Neural cell (in vitro differentiated cells): ENCODE measurements around the gene GSTP1. TPM values are rescaled to one million over a fixed set of nuclear protein-coding genes. Genes with fewer than 3 reads are reported as not detected.

Experiments
- H2AFZ ChIP-seq: fragments of 200-600, 300-800 bp; sonication (generic), shearing (Covaris generic); 2 replicates; pipeline ENCODE4 v1.6.0; 2014; ENCODE audit warnings: low read depth, mild to moderate bottlenecking, antibody characterized with exemption, low read length, moderate library complexity
- H3F3A ChIP-seq: fragments of 200-600 bp; shearing (Covaris generic); 2 replicates; pipeline ENCODE4 v1.6.1; 2016; ENCODE audit warnings: mild to moderate bottlenecking, moderate library complexity, mixed read lengths, antibody characterized with exemption, low read length; ENCODE audit not compliant: insufficient read depth, poor library complexity, severe bottlenecking
- H3K27ac ChIP-seq: fragments of 200-600, 300-800 bp; sonication (generic), shearing (Covaris generic); 2 replicates; pipeline ENCODE4 v1.5.1; 2014; ENCODE audit warnings: mild to moderate bottlenecking, low read length, moderate library complexity
- H3K27me3 ChIP-seq: fragments of 300-800, 200-600 bp; sonication (generic), shearing (Covaris generic); 2 replicates; pipeline ENCODE4 v1.6.0; 2014; ENCODE audit warnings: mild to moderate bottlenecking, low read depth, low read length, moderate library complexity; ENCODE audit not compliant: insufficient read depth
- H3K36me3 ChIP-seq: fragments of 300-800, 200-600 bp; sonication (generic), shearing (Covaris generic); 2 replicates; pipeline ENCODE4 v1.5.1; 2014; ENCODE audit warnings: mild to moderate bottlenecking, antibody characterized with exemption, low read length, moderate library complexity; ENCODE audit not compliant: insufficient read depth
- H3K4me2 ChIP-seq: fragments of 300-800, 200-600 bp; sonication (generic), shearing (Covaris generic); 2 replicates; pipeline ENCODE4 v1.6.0; 2014; ENCODE audit warnings: mild to moderate bottlenecking, low read length
- H3K4me3 ChIP-seq: fragments of 300-800, 200-600 bp; sonication (generic), shearing (Covaris generic); 2 replicates; pipeline ENCODE4 v1.5.1; 2014; ENCODE audit warnings: mild to moderate bottlenecking, low read length, moderate library complexity
- H3K79me2 ChIP-seq: fragments of 200-600 bp; shearing (Covaris generic); replicated peaks from 2 replicates; pipeline ENCODE4 v1.6.0; 2014; ENCODE audit warnings: mild to moderate bottlenecking, low read length, moderate library complexity; ENCODE audit not compliant: insufficient read depth
- H3K9ac ChIP-seq: fragments of 300-800, 200-600 bp; sonication (generic), shearing (Covaris generic); 2 replicates; pipeline ENCODE4 v1.6.1; 2016; ENCODE audit warnings: mild to moderate bottlenecking, low read length, mixed read lengths
- H3K9me2 ChIP-seq: fragments of 200-600 bp; shearing (Covaris generic); 2 replicates; pipeline ENCODE4 v1.6.1; 2016; ENCODE audit warnings: mild to moderate bottlenecking, low read length, mixed read lengths; ENCODE audit not compliant: insufficient read depth
- H3K9me3 ChIP-seq: fragments of 200-600, 300-800 bp; sonication (generic), shearing (Covaris generic); 2 replicates; pipeline ENCODE4 v1.6.1; 2016; ENCODE audit warnings: mild to moderate bottlenecking, mixed run types, low read length, moderate library complexity, mixed read lengths
- H4K20me1 ChIP-seq: fragments of 200-600 bp; shearing (Covaris generic); 2 replicates; pipeline ENCODE4 v1.6.1; 2016; ENCODE audit warnings: mild to moderate bottlenecking, mixed run types; ENCODE audit not compliant: insufficient read depth
- EP300 ChIP-seq: fragments of 450-650 bp; conservative IDR thresholded peaks from 2 replicates; pipeline ENCODE4 v1.6.1; 2014; ENCODE audit warnings: antibody characterized with exemption, mild to moderate bottlenecking, moderate library complexity; ENCODE audit not compliant: poor library complexity, severe bottlenecking
- EZH2 ChIP-seq: fragments of 200-600, 300-800 bp; shearing (Covaris generic), sonication (generic); IDR thresholded peaks from 2 replicates; pipeline ENCODE4 v1.6.1; 2014; ENCODE audit warnings: antibody characterized with exemption, low read length, borderline replicate concordance, mild to moderate bottlenecking; ENCODE audit not compliant: insufficient read depth, poor library complexity, severe bottlenecking
- MXI1 ChIP-seq: fragments of 450-650 bp; conservative IDR thresholded peaks from 2 replicates; pipeline ENCODE4 v1.6.1; 2014; ENCODE audit warnings: antibody characterized with exemption, mild to moderate bottlenecking; ENCODE audit not compliant: poor library complexity, severe bottlenecking
- POLR2AphosphoS5 ChIP-seq: IDR thresholded peaks from 2 replicates; pipeline ENCODE4 v1.6.1; 2012
- RAD21 ChIP-seq: fragments of 450-650 bp; conservative IDR thresholded peaks from 2 replicates; pipeline ENCODE4 v1.6.1; 2014; ENCODE audit warnings: antibody characterized with exemption, mild to moderate bottlenecking, moderate library complexity
- SMC3 ChIP-seq: fragments of 450-650 bp; conservative IDR thresholded peaks from 2 replicates; pipeline ENCODE4 v1.6.1; 2014; ENCODE audit warnings: antibody characterized with exemption, mild to moderate bottlenecking, moderate library complexity; ENCODE audit not compliant: poor library complexity
- TAF1 ChIP-seq: IDR thresholded peaks from 2 replicates; pipeline ENCODE4 v1.6.1; 2012; ENCODE audit warnings: low read depth
- polyA plus RNA-seq: library from polyadenylated mRNA; depleted of rRNA; stranded (reverse); fragments of >200 nt; gene quantifications from 2 replicates; pipeline ENCODE4 v1.2.3, GENCODE V29; 2014
- TF ChIP-seq, protein P1 (sequence below): fragments of 450-650 bp; IDR thresholded peaks from 2 replicates; pipeline ENCODE4 v1.5.1; 2014; ENCODE audit warnings: antibody characterized with exemption, mild to moderate bottlenecking, moderate library complexity; ENCODE audit not compliant: poor library complexity, severe bottlenecking
- TF ChIP-seq, protein P2 (sequence below): IDR thresholded peaks from 2 replicates; pipeline ENCODE4 v1.6.1; 2012; ENCODE audit warnings: borderline replicate concordance

The GSTP1 gene
- polyA plus RNA-seq, 1 donor from 2014 or later: 94.6 TPM

DNA sequence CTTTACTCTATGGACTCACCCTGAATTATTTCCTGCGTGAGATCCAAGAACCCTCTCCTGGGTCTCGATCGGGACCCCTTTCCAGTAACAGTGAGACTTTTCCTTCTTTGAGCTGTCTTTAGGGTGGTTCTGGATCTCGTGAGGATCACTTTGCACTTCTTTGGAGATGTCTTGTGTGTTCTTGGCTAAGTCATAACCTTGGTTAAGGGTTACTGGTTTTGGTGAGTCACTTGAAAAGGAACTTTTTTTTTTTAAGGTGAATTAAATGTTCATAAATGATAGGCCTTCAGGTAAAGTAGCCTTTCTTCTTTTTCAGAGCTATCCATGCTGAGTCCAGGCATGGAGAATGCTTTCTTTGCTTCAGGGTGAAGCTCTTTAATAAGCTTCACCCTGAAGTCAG is 19.4 kb upstream of the GSTP1 start:
- no peak overlapping the region for H3K27ac ChIP-seq
- no peaks in the 10 kb centered on the region for H3K9me3 ChIP-seq
- H3K36me3 ChIP-seq: no peaks in the 10 kb centered on the region
- no peaks in the 10 kb centered on the region for H3K9me2 ChIP-seq
- H3K4me2 ChIP-seq: no peak overlapping the region
- H2AFZ ChIP-seq: no peak overlapping the region
- H4K20me1 ChIP-seq: no peaks in the 10 kb centered on the region
- TF ChIP-seq SMC3: no peak
- no peak for TF ChIP-seq TAF1
- no peak for TF ChIP-seq RAD21
- no peak for TF ChIP-seq EZH2
- TF ChIP-seq POLR2AphosphoS5: no peak
- TF ChIP-seq, protein P1, sequence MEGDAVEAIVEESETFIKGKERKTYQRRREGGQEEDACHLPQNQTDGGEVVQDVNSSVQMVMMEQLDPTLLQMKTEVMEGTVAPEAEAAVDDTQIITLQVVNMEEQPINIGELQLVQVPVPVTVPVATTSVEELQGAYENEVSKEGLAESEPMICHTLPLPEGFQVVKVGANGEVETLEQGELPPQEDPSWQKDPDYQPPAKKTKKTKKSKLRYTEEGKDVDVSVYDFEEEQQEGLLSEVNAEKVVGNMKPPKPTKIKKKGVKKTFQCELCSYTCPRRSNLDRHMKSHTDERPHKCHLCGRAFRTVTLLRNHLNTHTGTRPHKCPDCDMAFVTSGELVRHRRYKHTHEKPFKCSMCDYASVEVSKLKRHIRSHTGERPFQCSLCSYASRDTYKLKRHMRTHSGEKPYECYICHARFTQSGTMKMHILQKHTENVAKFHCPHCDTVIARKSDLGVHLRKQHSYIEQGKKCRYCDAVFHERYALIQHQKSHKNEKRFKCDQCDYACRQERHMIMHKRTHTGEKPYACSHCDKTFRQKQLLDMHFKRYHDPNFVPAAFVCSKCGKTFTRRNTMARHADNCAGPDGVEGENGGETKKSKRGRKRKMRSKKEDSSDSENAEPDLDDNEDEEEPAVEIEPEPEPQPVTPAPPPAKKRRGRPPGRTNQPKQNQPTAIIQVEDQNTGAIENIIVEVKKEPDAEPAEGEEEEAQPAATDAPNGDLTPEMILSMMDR: no peak
- no peak for TF ChIP-seq EP300
- TF ChIP-seq, protein P2, sequence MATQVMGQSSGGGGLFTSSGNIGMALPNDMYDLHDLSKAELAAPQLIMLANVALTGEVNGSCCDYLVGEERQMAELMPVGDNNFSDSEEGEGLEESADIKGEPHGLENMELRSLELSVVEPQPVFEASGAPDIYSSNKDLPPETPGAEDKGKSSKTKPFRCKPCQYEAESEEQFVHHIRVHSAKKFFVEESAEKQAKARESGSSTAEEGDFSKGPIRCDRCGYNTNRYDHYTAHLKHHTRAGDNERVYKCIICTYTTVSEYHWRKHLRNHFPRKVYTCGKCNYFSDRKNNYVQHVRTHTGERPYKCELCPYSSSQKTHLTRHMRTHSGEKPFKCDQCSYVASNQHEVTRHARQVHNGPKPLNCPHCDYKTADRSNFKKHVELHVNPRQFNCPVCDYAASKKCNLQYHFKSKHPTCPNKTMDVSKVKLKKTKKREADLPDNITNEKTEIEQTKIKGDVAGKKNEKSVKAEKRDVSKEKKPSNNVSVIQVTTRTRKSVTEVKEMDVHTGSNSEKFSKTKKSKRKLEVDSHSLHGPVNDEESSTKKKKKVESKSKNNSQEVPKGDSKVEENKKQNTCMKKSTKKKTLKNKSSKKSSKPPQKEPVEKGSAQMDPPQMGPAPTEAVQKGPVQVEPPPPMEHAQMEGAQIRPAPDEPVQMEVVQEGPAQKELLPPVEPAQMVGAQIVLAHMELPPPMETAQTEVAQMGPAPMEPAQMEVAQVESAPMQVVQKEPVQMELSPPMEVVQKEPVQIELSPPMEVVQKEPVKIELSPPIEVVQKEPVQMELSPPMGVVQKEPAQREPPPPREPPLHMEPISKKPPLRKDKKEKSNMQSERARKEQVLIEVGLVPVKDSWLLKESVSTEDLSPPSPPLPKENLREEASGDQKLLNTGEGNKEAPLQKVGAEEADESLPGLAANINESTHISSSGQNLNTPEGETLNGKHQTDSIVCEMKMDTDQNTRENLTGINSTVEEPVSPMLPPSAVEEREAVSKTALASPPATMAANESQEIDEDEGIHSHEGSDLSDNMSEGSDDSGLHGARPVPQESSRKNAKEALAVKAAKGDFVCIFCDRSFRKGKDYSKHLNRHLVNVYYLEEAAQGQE: no peak
- no peak for TF ChIP-seq MXI1
- H3K27me3 ChIP-seq: no peaks in the 10 kb centered on the region
- no peaks in the 10 kb centered on the region for H3F3A ChIP-seq
- no peak overlapping the region for H3K9ac ChIP-seq
- H3K4me3 ChIP-seq: no peak overlapping the region
- H3K79me2 ChIP-seq: no peaks in the 10 kb centered on the region

DNA sequence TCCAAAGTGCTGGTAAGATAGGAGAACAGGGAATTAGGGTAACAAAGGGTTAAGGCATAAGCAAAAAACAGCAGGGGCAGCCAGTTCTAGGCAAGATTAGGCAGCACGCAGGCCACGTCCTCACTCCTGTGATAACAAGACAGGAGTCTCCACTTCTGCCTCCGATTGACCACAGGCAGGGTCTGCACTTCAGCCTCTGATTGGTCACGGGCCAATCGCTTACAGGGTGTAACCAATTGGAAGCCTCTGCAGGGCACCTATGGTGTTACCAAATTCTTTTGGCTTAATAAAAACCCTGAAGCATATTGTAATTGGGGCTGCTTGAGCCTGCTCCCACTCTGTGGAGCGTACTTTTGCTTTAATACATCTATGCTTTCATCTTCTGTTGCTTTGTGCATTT is 12.2 kb upstream of the GSTP1 start:
- Histone ChIP-seq H3K4me2 (no peak overlapping the region), H3K36me3 (no peaks in the 10 kb centered on the region), H4K20me1 (no peaks in the 10 kb centered on the region), H3K79me2 (no peaks in the 10 kb centered on the region), H2AFZ (no peak overlapping the region), H3K27me3 (no peaks in the 10 kb centered on the region), H3K4me3 (no peak overlapping the region), H3K9me3 (no peaks in the 10 kb centered on the region), H3F3A (no peaks in the 10 kb centered on the region), H3K9ac (no peak overlapping the region), H3K27ac (no peak overlapping the region), H3K9me2 (no peaks in the 10 kb centered on the region)
- no peak for TF ChIP-seq SMC3
- TF ChIP-seq MXI1: no peak
- TF ChIP-seq RAD21: no peak
- TF ChIP-seq, protein P2: no peak
- no peak for TF ChIP-seq POLR2AphosphoS5
- no peak for TF ChIP-seq EZH2
- TF ChIP-seq, protein P1: no peak
- TF ChIP-seq TAF1: no peak
- TF ChIP-seq EP300: no peak
